Dedifferentiated amniotic fluid mesenchymal stem cell (primary cell): Measurements from ENCODE around the gene ZFAND6.
A peak's percentile ranks its signal among the peaks of the same experiment; 100 is the strongest.
"Not testable (repeated sequence)": the region's sequence is repeated elsewhere in the genome, so short reads cannot be mapped to it uniquely, and the experiment has no call there.

ENCODE experiments used
- DNase-seq: peaks from one replicate; pipeline ENCODE4 v3.0.0-alpha.2; 2016; ENCODE audit errors: extremely low spot score

Gene ZFAND6

DNA sequence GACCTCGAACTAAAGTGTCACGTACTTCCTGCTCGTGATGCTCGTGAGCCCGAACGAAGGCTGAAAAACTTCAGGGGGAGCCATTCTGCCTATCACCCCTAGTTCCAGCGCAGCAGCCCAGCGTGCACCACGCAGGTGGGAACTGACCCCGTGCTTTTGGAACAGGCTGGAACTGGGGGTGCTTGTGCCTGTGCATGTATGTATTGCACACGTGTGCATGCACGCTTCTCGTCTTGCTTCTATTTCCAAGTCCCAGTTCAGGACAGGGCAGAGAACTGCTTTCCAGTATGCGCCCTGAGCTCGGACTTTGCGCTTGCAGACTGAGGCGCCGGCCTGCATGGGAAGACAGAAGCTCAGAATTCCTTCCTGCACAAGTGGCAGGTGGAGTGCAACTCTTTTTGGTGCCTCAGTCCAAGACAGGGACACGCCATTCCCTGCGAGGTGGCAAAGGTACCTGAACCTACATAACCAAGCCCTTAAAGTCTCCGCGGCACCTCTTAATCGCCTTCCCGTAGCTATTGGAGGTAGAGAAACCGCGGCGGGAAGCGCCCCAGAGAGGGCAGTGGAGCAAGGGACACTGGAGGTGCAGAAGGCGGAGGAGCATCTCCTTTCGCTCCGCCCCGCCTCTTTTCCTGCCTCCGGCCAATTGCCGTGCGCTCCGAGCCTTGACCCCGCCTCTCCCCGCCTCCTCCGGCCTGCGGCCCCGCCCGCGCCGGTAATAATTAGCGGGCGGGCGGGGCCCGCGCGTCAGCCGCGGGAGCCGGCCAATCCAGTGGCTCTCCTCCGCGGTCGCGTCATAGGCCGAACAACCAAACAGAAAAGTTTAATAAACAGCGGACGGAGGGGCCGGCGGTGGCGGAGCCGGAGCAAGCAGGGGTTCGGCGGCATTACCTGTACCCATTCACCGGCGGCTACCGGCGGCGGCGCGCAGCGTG lies at the start of gene ZFAND6:
Gene ZFAND6, plus strand, starts transcription at position 826 of the 935 bp plus-strand sequence. CDS start 60,669 bp downstream, outside the sequence.
- DNase-seq, result peak; percentile 93

DNA sequence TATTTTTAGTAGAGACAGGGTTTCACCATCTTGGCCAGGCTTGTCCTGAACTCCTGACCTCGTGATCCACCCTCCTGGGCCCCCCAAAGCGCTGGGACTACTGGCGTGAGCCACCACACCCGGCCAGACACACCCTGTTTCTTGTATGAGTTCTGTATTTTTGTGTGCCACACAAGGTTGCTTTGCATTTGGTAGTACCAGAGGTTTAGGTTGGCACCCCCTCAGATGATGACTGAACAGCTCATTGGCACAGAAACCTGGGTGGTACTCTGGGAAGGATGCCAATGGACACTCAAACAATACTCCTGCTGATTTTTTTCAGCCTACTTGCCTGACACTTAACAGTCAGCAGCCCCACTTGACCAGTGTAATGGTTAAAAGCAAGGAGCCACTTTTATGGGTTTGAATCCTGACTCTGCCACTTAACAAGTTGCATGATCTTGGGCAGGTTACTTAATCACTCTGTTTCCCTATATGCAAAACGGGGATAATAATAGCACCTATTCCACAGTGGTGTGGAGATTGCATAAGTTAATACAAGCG lies 49.3 kb upstream of the ZFAND6 start:
- no peak for DNase-seq

GRCh38 chr15:80011041-80011523 lies 48.4 kb upstream of the ZFAND6 start:
- DNase-seq, result peak; percentile 54

GRCh38 chr15:80011596-80011995 lies 47.9 kb upstream of the ZFAND6 start:
- DNase-seq, result no peak

DNA sequence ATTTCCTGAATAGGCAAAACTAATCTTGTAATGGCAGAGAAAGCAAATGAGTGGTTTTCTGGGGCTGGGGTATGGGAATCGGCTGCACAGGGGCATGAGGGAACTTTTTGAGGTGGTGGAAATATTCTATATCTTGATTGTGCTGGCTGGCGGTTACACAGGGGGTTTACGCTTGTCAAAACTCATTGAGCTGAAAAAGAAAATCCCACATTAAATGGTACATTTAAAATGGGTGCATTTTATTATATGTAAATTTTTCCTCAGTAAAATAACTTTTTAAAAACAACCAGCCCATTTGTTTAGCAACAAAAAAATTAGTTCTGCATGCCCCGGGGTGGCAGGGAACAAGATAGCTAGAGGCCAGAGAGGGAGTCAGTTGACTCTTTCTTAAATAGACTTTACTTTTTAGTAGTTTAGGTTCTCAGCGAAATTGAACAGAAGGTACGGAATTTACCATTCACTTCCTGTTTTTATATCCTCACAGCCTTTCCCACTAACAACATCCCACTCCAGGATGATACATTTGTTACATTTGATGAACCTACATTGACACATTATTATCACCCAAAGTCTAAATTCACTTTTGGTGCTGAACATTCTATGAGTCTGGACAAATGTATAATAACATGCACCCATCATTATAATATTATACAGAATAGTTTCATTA lies 47.3 kb upstream of the ZFAND6 start:
- DNase-seq, result no peak

DNA sequence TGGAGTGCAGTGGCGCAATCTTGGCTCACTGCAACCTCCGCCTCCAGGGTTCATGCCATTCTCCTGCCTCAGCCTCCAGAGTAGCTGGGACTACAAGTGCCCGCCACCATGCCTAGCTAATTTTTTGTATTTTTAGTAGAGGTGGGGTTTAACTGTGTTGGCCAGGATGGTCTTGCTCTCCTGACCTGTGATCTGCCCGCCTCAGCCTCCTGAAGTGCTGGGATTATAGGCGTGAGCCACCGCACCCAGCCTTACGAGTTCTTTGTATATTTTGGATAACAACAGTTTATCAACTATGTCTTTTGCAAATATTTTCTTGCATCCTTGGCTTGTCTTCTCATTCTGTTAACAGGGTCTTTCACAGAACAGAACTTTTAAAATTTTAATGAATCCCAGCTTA lies 45.3 kb upstream of the ZFAND6 start:
- DNase-seq, result not testable (repeated sequence)

DNA sequence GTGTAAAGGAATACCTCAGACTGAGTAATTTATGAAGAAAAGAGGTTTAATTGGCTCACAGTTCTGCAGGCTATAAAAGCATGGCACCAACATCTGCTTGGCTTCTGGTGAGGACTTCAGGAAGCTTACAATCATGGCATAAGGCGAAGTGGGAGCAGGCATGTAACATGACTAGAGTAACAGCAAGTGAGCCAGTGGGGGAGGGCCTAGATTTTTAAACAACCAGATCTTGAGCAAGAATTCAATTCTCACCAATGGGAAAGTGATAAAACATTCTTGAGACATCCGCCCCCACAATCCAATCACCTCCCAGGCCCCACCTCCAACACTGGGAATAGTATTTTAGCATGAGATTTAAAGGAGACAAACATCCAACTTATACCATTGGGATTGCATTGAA lies 44.3 kb upstream of the ZFAND6 start:
- DNase-seq, result no peak

DNA sequence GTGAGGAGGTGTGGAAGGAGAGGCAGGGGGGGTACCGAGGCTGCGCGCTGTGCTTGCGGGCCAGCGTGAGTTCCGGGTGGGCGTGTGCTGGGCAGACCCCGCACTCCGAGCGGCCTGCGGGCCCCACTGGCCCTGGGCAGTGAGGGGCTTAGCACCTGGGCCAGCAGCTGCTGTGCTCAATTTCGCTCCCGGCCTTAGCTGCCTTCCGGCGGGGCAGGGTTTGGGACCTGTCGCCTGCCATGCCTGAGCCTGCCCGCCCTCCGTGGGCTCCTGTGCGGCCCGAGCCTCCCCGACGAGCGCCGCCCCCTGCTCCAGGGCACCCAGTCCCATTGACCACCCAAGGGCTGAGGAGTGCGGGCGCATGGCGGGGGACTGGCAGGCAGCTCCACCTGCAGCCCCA lies 43.0 kb upstream of the ZFAND6 start:
- DNase-seq, result not testable (repeated sequence)

DNA sequence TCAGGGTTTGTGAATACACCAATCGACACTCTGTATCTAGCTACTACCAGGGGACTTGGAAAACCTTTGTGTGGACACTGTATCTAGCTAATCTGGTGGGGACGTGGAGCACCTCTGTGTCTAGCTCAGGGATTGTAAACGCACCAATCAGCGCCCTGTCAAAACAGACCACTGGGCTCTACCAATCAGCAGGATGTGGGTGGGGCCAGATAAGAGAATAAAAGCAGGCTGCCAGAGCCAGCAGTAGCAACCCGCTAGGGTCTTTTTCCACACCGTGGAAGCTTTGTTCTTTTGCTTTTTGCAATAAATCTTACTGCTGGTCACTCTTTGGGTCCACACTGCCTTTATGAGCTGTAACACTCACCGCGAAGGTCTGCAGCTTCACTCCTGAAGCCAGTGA lies 42.3 kb upstream of the ZFAND6 start:
- not testable (repeated sequence) for DNase-seq

GRCh38 chr15:80019168-80019745 lies 40.2 kb upstream of the ZFAND6 start:
- DNase-seq, result no peak

DNA sequence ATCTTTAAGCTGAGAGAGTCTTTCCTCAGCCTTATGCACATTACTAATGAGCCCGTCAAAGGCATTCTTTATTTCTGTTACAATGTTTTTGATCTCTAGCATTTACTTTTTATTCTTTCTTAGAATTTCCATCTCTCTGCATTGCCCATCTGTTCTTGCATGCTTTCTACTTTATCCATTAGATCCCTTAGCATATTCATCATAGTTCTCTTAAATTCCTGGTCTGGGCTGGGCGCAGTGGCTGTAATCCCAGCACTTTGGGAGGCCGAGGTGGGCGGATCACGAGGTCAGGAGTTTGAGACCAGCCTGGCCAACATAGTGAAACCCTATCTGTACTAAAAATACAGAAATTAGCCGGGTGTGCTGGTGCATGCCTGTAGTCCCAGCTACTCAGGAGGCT lies 39.3 kb upstream of the ZFAND6 start:
- DNase-seq, result not testable (repeated sequence)

GRCh38 chr15:80020731-80021130 lies 38.7 kb upstream of the ZFAND6 start:
- DNase-seq, result no peak

DNA sequence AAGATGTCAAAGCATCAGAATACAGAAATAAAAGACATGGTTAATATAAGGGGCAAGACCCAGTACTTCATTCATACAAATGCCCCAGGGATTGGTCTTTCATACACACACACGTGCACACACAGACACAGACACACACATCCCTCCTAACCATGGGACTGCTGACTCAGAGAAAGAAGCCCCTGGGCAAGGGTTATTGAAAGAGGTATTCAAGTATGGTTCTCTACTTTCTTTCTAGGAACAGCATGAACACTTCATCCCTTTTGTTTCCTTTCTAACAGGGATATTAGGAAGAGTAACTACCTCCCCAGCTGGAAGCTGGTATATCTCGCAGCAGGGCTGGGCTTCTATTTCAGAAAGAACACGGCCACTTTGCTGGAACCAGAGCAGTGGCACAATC lies 33.2 kb upstream of the ZFAND6 start:
- DNase-seq, result no peak

DNA sequence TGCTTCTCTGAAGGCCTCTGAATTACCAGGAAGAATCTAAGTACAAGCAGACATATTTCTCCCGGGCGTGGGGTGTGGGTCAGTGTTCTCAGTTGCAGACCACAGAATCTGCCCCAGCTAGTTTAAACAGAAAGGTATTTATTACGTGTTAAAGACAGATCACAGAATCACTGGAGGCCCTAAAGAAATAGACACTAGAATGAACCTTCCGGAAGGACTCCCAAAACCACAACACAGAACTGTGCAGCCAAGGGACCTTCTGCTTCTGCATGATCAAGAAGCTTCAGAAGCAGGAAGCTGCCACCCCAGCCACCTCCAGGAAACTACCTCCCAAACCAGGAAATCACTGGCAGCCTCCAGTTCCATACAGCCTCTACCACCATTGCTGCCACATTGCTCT lies 32.7 kb upstream of the ZFAND6 start:
- no peak for DNase-seq

- DNase-seq, result no peak
Observed at GRCh38 chr15:80028937-80029336, 30.5 kb upstream of the ZFAND6 start.

GRCh38 chr15:80031841-80032240 lies 27.6 kb upstream of the ZFAND6 start:
- no peak for DNase-seq

GRCh38 chr15:80034629-80035028 lies 24.8 kb upstream of the ZFAND6 start:
- DNase-seq, result no peak

DNA sequence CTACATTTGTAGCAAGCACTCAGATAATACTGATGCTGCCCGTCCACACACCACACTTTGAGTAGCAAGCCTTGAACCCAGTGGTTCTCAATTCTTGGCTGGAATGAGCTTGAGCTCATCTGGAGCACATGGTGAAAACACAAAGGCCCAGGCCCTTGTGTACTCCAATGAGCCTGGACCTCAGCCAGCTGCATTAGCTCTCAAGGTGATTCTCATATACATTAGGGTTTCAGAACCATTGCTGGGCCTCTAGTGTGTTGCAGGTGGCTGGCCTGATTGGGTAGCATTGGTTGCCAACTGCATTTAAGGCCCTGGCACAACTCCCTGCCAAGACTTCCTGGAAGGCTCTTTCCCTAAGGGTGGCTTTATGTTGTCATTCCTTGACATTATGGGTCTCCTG lies 23.4 kb upstream of the ZFAND6 start:
- no peak for DNase-seq

GRCh38 chr15:80041494-80042253 lies 17.8 kb upstream of the ZFAND6 start:
- no peak for DNase-seq

DNA sequence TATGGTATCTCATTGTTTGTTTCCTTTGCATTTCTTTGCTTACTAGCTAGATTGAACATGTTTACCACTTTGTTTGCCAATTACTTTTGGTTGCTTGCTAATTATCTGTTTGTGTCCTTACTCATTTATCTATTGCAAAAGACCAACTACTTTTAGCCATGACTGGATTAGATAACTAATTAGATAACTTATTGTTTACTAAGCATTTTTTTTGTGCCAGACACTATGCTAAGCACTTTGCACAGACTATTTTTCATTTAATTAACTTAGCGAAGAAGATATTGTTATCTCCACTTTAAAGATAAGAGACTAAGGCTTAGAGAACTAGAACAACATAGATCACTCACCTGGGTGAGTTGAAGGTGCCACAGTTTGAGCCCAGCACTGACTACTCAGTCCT lies 16.9 kb upstream of the ZFAND6 start:
- no peak for DNase-seq

DNA sequence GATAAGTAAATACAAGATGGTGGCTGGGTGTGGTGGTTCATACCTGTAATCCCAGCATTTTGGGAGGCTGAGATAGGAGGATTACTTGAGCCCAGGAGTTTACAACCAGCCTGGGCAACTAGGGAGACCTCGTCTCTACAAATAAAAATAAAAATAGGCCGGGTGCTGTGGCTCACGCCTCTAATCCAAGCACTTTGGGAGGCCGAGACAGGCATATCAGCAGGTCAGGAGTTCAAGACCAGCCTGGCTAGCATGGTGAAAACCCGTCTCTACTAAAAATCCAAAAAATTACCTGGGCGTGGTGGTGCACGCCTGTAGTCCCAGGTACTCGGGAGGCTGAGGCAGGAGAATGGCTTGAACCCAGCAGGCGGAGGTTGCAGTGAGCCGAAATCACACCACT lies 14.3 kb upstream of the ZFAND6 start:
- not testable (repeated sequence) for DNase-seq
